Mucosa of gallbladder (tissue), 1 donor: ENCODE data around the gene SIAH2. TPM values are rescaled to one million over a fixed set of nuclear protein-coding genes. Genes with fewer than 3 reads are reported as not detected.

ENCODE experiments used
- total RNA-seq: library from RNA; stranded (reverse); gene quantifications from one replicate; pipeline ENCODE4 v1.2.1, GENCODE V29; 2021
- donor health status: DM: no; HTN: no; CAD: no.

Gene SIAH2
- total RNA-seq, 1 donor from 2014 or later = 33.7 TPM

Other genes with a start within 250 kb of the SIAH2 start
- 116 TPM for gene SERP1, start 216.7 kb downstream of the SIAH2 start, total RNA-seq
- 63.4 TPM for gene EIF2A, start 216.4 kb downstream of the SIAH2 start, total RNA-seq
- gene SELENOT, start 159.8 kb downstream of the SIAH2 start, total RNA-seq = 116 TPM
- 0.09 TPM for gene ERICH6, start 59.2 kb downstream of the SIAH2 start, total RNA-seq
- not detected for gene MINDY4B, start 142.3 kb upstream of the SIAH2 start, total RNA-seq
- gene CLRN1, start 209.6 kb upstream of the SIAH2 start, total RNA-seq = not detected